ENCODE measurements around the gene PSMG4. TPM values are rescaled to one million over a fixed set of nuclear protein-coding genes. Genes with fewer than 3 reads are reported as not detected.

Gene PSMG4
- total RNA-seq, 1 experiment from 2014 or later = 10.1 TPM

Other genes with a start within 250 kb of the PSMG4 start
- 6.1 and 7.3 TPM in 2 replicates for gene RIPK1, start 190.5 kb upstream of the PSMG4 start, total RNA-seq (2014; rRNA removed; shearing (Covaris generic))
- 7.1 and 7.3 TPM in 2 replicates for gene BPHL, start 140.2 kb upstream of the PSMG4 start, total RNA-seq (2014; rRNA removed; shearing (Covaris generic))
- gene TUBB2A, start 101.4 kb upstream of the PSMG4 start, total RNA-seq (2014; rRNA removed; shearing (Covaris generic)) = 10.6 and 16.7 TPM in 2 replicates
- gene TUBB2B, start 31.3 kb upstream of the PSMG4 start, total RNA-seq (2014; rRNA removed; shearing (Covaris generic)) = 54.1 and 57.9 TPM in 2 replicates
- gene SLC22A23, start 198.1 kb downstream of the PSMG4 start, total RNA-seq (2014; rRNA removed; shearing (Covaris generic)) = 0.43 and 0.81 TPM in 2 replicates

All from SJCRH30 (cell line).